BE2C (cell line): ENCODE measurements around the gene COL26A1.

ENCODE experiments used
- DNase-seq: peaks from one replicate; pipeline ENCODE4 v3.0.0-alpha.2; 2020
- H3K27me3 ChIP-seq: fragments of 250-450 bp; sonication (Bioruptor Pico); 2 replicates; pipeline ENCODE4 v1.5.1; 2020; ENCODE audit warnings: mild to moderate bottlenecking
- H3K36me3 ChIP-seq: fragments of 250-450 bp; sonication (Bioruptor Pico); 2 replicates; pipeline ENCODE4 v1.5.1; 2020; ENCODE audit warnings: mild to moderate bottlenecking
- H3K4me1 ChIP-seq: fragments of 250-450 bp; sonication (Bioruptor Pico); 2 replicates; pipeline ENCODE4 v1.5.1; 2020
- H3K4me3 ChIP-seq: 2 replicates; pipeline ENCODE4 v1.5.1; 2011; ENCODE audit warnings: low read depth, low read length
- H3K9me3 ChIP-seq: fragments of 250-450 bp; sonication (Bioruptor Pico); 2 replicates; pipeline ENCODE4 v1.5.1; 2020
- CTCF ChIP-seq: IDR thresholded peaks from 2 replicates; pipeline ENCODE4 v1.5.1; 2012; ENCODE audit warnings: mild to moderate bottlenecking, low read depth, low read length

COL26A1 gene

DNA sequence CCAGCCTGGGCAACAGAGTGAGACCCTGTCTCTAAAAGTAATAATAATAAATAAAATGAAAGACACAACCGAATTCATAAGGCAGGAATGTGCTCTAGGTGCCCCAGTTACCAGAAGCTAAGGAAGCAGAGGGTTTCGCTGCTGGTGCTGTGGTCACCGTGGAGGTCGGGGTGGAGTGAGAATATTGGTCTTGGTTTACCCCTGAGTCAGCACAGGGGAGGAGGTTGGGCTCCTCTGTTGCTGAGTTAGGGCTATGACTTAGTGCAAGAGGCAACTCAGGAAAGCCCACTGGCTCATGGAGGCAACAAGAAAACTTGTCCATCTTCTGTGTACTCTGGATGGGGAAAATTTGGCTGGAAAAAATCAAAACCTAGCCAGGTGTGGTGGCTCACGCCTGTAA is 149.3 kb downstream of the COL26A1 start:
- no peaks in the 10 kb centered on the region for H3K9me3 ChIP-seq
- TF ChIP-seq CTCF, result no peak
- no peaks in the 10 kb centered on the region for H3K4me1 ChIP-seq
- no peak overlapping the region for H3K4me3 ChIP-seq
- peaks cover 17% of the 10 kb centered on the region for H3K27me3 ChIP-seq
- H3K36me3 ChIP-seq, result no peaks in the 10 kb centered on the region
- DNase-seq, result no peak

DNA sequence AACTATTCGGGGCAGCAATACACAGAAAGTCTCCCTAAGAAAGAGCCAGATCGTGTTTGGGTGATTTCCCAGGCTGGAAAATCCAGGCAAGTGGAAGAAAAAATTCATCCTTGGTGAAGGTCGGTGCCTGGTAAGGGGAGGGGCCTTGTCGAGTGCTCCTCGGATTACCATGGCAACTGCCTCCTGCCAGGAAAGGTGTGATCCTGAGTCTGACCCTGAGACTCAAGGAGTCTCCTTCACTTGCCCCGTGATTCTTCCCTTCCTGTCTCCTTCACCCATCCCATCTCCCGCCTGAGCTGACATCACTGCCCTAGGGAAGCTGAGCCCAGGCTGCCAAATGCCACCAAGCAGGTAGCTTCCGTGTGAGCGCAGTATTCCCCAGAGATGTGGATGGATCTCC is 154.2 kb downstream of the COL26A1 start:
- H3K36me3 ChIP-seq, result no peaks in the 10 kb centered on the region
- H3K9me3 ChIP-seq, result no peaks in the 10 kb centered on the region
- no peak for DNase-seq
- H3K27me3 ChIP-seq, result peaks cover 11% of the 10 kb centered on the region; the same call in 1 of the 2 replicates
- TF ChIP-seq CTCF, result no peak
- no peaks in the 10 kb centered on the region for H3K4me1 ChIP-seq
- H3K4me3 ChIP-seq, result no peak overlapping the region

DNA sequence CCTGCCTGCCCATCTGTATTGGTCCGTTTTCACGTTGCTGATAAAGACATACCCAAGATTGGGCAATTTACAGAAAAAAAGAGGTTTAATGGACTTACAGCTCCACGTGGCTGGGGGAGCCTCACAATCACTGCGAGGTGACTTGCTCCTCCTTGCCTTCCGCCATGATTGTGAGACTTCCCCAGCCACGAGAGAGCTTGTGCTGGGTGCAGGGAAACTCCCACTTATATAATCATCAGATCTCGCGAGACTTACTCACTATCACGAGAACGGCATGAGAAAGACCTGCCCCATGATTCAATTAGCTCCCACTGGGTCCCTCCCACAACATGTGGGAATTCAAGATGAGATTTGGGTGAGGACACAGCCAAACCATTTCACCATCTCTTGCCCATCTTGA is 154.6 kb downstream of the COL26A1 start:
- H3K4me3 ChIP-seq, result no peak overlapping the region
- peaks cover 11% of the 10 kb centered on the region; the same call in 1 of the 2 replicates for H3K27me3 ChIP-seq
- H3K36me3 ChIP-seq, result no peaks in the 10 kb centered on the region
- H3K9me3 ChIP-seq, result no peaks in the 10 kb centered on the region
- DNase-seq, result no peak
- no peaks in the 10 kb centered on the region for H3K4me1 ChIP-seq
- no peak for TF ChIP-seq CTCF

GRCh38 chr7:101518336-101518735 is 155.7 kb downstream of the COL26A1 start:
- Histone ChIP-seq H3K4me1 (no peaks in the 10 kb centered on the region), H3K27me3 (peaks cover 10% of the 10 kb centered on the region; the same call in 1 of the 2 replicates), H3K36me3 (no peaks in the 10 kb centered on the region), H3K9me3 (no peaks in the 10 kb centered on the region), H3K4me3 (no peak overlapping the region)
- no peak for DNase-seq
- no peak for TF ChIP-seq CTCF

- no peak for DNase-seq
- no peaks in the 10 kb centered on the region for H3K36me3 ChIP-seq
- no peaks in the 10 kb centered on the region for H3K4me1 ChIP-seq
- peaks cover 4% of the 10 kb centered on the region; the same call in 1 of the 2 replicates for H3K27me3 ChIP-seq
- no peak for TF ChIP-seq CTCF
- H3K4me3 ChIP-seq, result no peak overlapping the region
- H3K9me3 ChIP-seq, result no peaks in the 10 kb centered on the region
Observed at GRCh38 chr7:101519324-101520023, 156.8 kb downstream of the COL26A1 start.

DNA sequence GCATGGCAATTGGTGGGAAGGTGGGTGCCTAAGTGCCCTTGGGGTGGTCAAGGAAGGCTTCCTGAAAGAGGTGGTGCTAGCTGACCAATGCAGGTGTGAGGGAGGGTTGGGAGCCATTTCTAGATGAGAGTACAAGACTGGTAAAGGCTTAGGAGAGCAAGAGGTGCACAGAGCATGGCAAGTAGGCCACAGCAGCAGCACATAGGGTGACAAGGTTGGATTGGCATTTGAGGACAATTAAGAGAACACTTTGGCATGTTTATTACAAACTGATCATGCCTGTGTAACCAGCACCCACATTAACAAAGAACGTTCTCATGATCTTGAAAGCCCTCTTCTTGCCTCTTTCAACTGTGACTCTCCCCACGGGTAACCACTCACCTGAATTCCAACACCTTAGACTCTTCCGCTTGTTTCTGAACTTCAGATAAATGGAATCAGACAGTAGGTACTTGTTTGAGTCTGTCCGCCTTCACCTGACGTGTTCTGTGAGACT is 158.8 kb downstream of the COL26A1 start:
- H3K4me1 ChIP-seq, result no peaks in the 10 kb centered on the region
- TF ChIP-seq CTCF, result no peak
- no peak for DNase-seq
- no peaks in the 10 kb centered on the region for H3K36me3 ChIP-seq
- H3K9me3 ChIP-seq, result no peaks in the 10 kb centered on the region
- no peaks in the 10 kb centered on the region for H3K27me3 ChIP-seq
- no peak overlapping the region for H3K4me3 ChIP-seq
